Neuronal stem cell (in vitro differentiated cells): ENCODE results near the gene IL36RN.

ENCODE experiments used
- DNase-seq: peaks from one replicate; pipeline ENCODE4 v3.0.0-alpha.2; 2013; ENCODE audit warnings: low spot score
- H2AFZ ChIP-seq: one replicate; pipeline ENCODE4 v1.6.1; 2013; ENCODE audit warnings: mild to moderate bottlenecking, low read length, inconsistent platforms
- H2AK5ac ChIP-seq: 2 replicates; pipeline ENCODE4 v1.6.1; 2013; ENCODE audit warnings: low read depth, mild to moderate bottlenecking, inconsistent platforms, low read length, moderate library complexity, mixed read lengths
- H2BK120ac ChIP-seq: 2 replicates; pipeline ENCODE4 v1.6.1; 2013; ENCODE audit warnings: low read depth, mild to moderate bottlenecking, inconsistent platforms, low read length, moderate library complexity, mixed read lengths
- H2BK12ac ChIP-seq: one replicate; pipeline ENCODE4 v1.6.1; 2013; ENCODE audit warnings: low read length, inconsistent platforms
- H2BK15ac ChIP-seq: 2 replicates; pipeline ENCODE4 v1.6.1; 2013; ENCODE audit warnings: mild to moderate bottlenecking, low read length, inconsistent platforms, mixed read lengths
- H2BK5ac ChIP-seq: one replicate; pipeline ENCODE4 v1.6.1; 2013; ENCODE audit warnings: inconsistent platforms, mild to moderate bottlenecking, low read length, moderate library complexity
- H3K14ac ChIP-seq: one replicate; pipeline ENCODE4 v1.6.1; 2013; ENCODE audit warnings: low read length, inconsistent platforms
- H3K18ac ChIP-seq: 2 replicates; pipeline ENCODE4 v1.6.1; 2013; ENCODE audit warnings: low read length, inconsistent platforms
- H3K23ac ChIP-seq: 2 replicates; pipeline ENCODE4 v1.6.1; 2013; ENCODE audit warnings: low read depth, mild to moderate bottlenecking, mixed read lengths, low read length, inconsistent platforms; ENCODE audit not compliant: poor library complexity
- H3K27ac ChIP-seq: replicated peaks from 3 replicates; pipeline ENCODE4 v1.5.1; 2013; ENCODE audit warnings: low read length, inconsistent platforms
- H3K27me3 ChIP-seq, 3 experiments: 2 replicates each; pipeline ENCODE4 v1.6.1; 2013; ENCODE audit warnings: low read length in 3 of 3, mild to moderate bottlenecking in 2 of 3, inconsistent platforms in 1 of 3, low read depth in 1 of 3, mixed read lengths in 1 of 3, moderate library complexity in 1 of 3; ENCODE audit not compliant: control insufficient read depth in 3 of 3, insufficient read depth in 3 of 3
- H3K36me3 ChIP-seq, 2 donors: replicated peaks in 1 of 2; 2 replicates each; pipeline ENCODE4 v1.6.1; 2013; ENCODE audit warnings: low read length in 2 of 2; ENCODE audit not compliant: control insufficient read depth in 2 of 2, insufficient read depth in 2 of 2
- H3K4ac ChIP-seq: 2 replicates; pipeline ENCODE4 v1.6.1; 2013; ENCODE audit warnings: inconsistent platforms, mild to moderate bottlenecking, low read length, moderate library complexity
- H3K4me1 ChIP-seq, 2 donors: 1 replicate in 1 of 2; 2 replicates in 1 of 2; pipeline ENCODE4 v1.6.1; 2013; ENCODE audit warnings: low read length in 2 of 2, low read depth in 1 of 2; ENCODE audit not compliant: control insufficient read depth in 2 of 2, insufficient read depth in 1 of 2
- H3K4me2 ChIP-seq: one replicate; pipeline ENCODE4 v1.6.1; 2013; ENCODE audit warnings: mild to moderate bottlenecking, low read length, inconsistent platforms; ENCODE audit not compliant: insufficient read depth, poor library complexity, severe bottlenecking
- H3K4me3 ChIP-seq, 2 donors: 2 replicates each; pipeline ENCODE4 v1.5.1; 2013; ENCODE audit warnings: low read length in 2 of 2, mild to moderate bottlenecking in 2 of 2, inconsistent platforms in 1 of 2, moderate library complexity in 1 of 2
- H3K79me1 ChIP-seq: one replicate; pipeline ENCODE4 v1.6.1; 2013; ENCODE audit warnings: low read depth, mild to moderate bottlenecking, inconsistent platforms, low read length, moderate library complexity
- H3K9ac ChIP-seq: one replicate; pipeline ENCODE4 v1.6.1; 2013; ENCODE audit warnings: mild to moderate bottlenecking, low read depth, low read length, inconsistent platforms; ENCODE audit not compliant: poor library complexity
- H3K9me3 ChIP-seq, 2 donors: replicated peaks in 1 of 2; 2 replicates each; pipeline versions ENCODE3 to v1.6.1; 2013; ENCODE audit warnings: low read length in 2 of 2, mild to moderate bottlenecking in 2 of 2, inconsistent platforms in 1 of 2, low read depth in 1 of 2, mixed read lengths in 1 of 2, moderate library complexity in 1 of 2; ENCODE audit not compliant: control insufficient read depth in 2 of 2, insufficient read depth in 1 of 2
- H4K8ac ChIP-seq: one replicate; pipeline ENCODE4 v1.6.1; 2013; ENCODE audit warnings: low read depth, mild to moderate bottlenecking, inconsistent platforms, low read length, moderate library complexity
- H4K91ac ChIP-seq: one replicate; pipeline ENCODE4 v1.6.1; 2013; ENCODE audit warnings: low read length, low read depth, mild to moderate bottlenecking, inconsistent platforms; ENCODE audit not compliant: poor library complexity
- WGBS, 2 donors: extraction: QIAGEN DNeasy Blood & Tissue Kit; methylation state at CpG; one replicate each; pipeline ENCODE4 v1.1.7; 2013; ENCODE audit warnings: missing lambda C conversion rate in 2 of 2, mixed read lengths in 1 of 2; ENCODE audit not compliant: insufficient read length in 2 of 2, insufficient replicate concordance in 1 of 2; ENCODE audit errors: extremely low coverage in 2 of 2; 5-methylcytosine and 5-hydroxymethylcytosine counted together

Gene IL36RN

DNA sequence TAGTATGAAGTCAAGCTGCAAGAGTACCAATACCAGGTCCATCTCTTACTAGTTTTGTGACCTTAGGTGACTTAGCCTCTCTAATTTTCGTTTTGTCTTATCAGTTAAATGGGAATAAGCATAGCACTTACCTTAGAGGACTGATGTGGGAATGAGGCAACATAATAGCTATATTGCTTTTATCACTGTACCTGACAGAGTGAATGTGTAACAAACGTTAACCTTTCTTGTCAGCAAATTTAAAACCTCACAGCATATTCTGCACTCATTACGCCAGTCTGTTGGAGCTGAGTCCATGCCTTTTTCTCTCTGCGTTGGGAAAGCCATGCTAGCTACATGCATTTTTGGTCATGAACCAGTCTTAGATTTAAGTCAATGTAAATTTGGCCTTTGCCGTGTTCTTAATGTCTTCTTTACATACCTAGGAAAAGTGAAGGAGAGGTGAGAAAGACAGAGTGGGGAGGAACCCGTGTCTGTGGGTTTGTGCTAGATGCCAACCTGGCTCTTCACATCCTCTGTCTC, 6.5 kb upstream of the IL36RN start, which contains the start of gene IL36B:
TSS of gene IL36B (minus strand) at position 472 of the 522 bp plus-strand sequence.
- no peak within 1 kb of the TSS for H2AFZ ChIP-seq
- no CpG with 5 or more reads among the region's 6 CpGs for WGBS, 2 donors
- H3K27me3 ChIP-seq = no peaks in the 10 kb centered on the region
- H2AK5ac ChIP-seq = no peak within 1 kb of the TSS
- H2BK15ac ChIP-seq = no peak within 1 kb of the TSS
- no peak within 1 kb of the TSS for H3K23ac ChIP-seq
- no peak within 1 kb of the TSS for H4K8ac ChIP-seq
- peaks cover 0 to 4% of the 10 kb centered on the region in 2 donors for H3K9me3 ChIP-seq
- H4K91ac ChIP-seq = no peak within 1 kb of the TSS
- H3K79me1 ChIP-seq = no peaks in the 10 kb centered on the region
- H3K14ac ChIP-seq = no peak within 1 kb of the TSS
- H3K4ac ChIP-seq = no peak within 1 kb of the TSS
- DNase-seq = no peak
- H3K9ac ChIP-seq = no peak within 1 kb of the TSS
- H3K4me2 ChIP-seq = no peak within 1 kb of the TSS
- no peak within 1 kb of the TSS for H2BK5ac ChIP-seq
- no peak within 1 kb of the TSS for H3K18ac ChIP-seq
- H3K27ac ChIP-seq = no peak within 1 kb of the TSS
- H2BK12ac ChIP-seq = no peak within 1 kb of the TSS
- no peaks in the 10 kb centered on the region for H3K4me1 ChIP-seq
- H2BK120ac ChIP-seq = no peak within 1 kb of the TSS
- H3K36me3 ChIP-seq = no peaks in the 10 kb centered on the region
- H3K4me3 ChIP-seq = no peak within 1 kb of the TSS

- no peaks in the 10 kb centered on the region for H3K27me3 ChIP-seq
- peaks cover 0 to 4% of the 10 kb centered on the region in 2 donors for H3K9me3 ChIP-seq
- no peak overlapping the region for H3K4me2 ChIP-seq
- H3K4ac ChIP-seq = no peak overlapping the region
- H3K27ac ChIP-seq = no peak overlapping the region
- no peak overlapping the region for H2BK120ac ChIP-seq
- H3K23ac ChIP-seq = no peak overlapping the region
- no peak overlapping the region for H4K8ac ChIP-seq
- no peaks in the 10 kb centered on the region for H3K4me1 ChIP-seq
- no peaks in the 10 kb centered on the region for H3K36me3 ChIP-seq
- no peak overlapping the region for H3K14ac ChIP-seq
- no peaks in the 10 kb centered on the region for H3K79me1 ChIP-seq
- H2AFZ ChIP-seq = no peak overlapping the region
- no peak overlapping the region for H2AK5ac ChIP-seq
- H3K4me3 ChIP-seq = no peak overlapping the region
- WGBS, 2 donors = no CpG with 5 or more reads among the region's 3 CpGs
- no peak overlapping the region for H3K9ac ChIP-seq
- no peak overlapping the region for H2BK5ac ChIP-seq
- H4K91ac ChIP-seq = no peak overlapping the region
- no peak for DNase-seq
- no peak overlapping the region for H2BK12ac ChIP-seq
- H2BK15ac ChIP-seq = no peak overlapping the region
- no peak overlapping the region for H3K18ac ChIP-seq
Observed at GRCh38 chr2:113053666-113054065, 5.3 kb upstream of the IL36RN start.

- no peak overlapping the region for H2BK120ac ChIP-seq
- H3K4me1 ChIP-seq = no peaks in the 10 kb centered on the region
- no peak overlapping the region for H2BK5ac ChIP-seq
- no peak overlapping the region for H2BK12ac ChIP-seq
- no peak overlapping the region for H3K27ac ChIP-seq
- no peak overlapping the region for H2AFZ ChIP-seq
- H4K91ac ChIP-seq = no peak overlapping the region
- H3K27me3 ChIP-seq = no peaks in the 10 kb centered on the region
- H3K4ac ChIP-seq = no peak overlapping the region
- H3K4me3 ChIP-seq = no peak overlapping the region
- H3K9me3 ChIP-seq = peaks cover 0 to 4% of the 10 kb centered on the region in 2 donors
- no peak overlapping the region for H3K4me2 ChIP-seq
- H2AK5ac ChIP-seq = no peak overlapping the region
- H4K8ac ChIP-seq = no peak overlapping the region
- no peak overlapping the region for H3K18ac ChIP-seq
- H3K14ac ChIP-seq = no peak overlapping the region
- H3K9ac ChIP-seq = no peak overlapping the region
- H3K79me1 ChIP-seq = no peaks in the 10 kb centered on the region
- no peak overlapping the region for H3K23ac ChIP-seq
- no peaks in the 10 kb centered on the region for H3K36me3 ChIP-seq
- H2BK15ac ChIP-seq = no peak overlapping the region
- DNase-seq = no peak
Observed at GRCh38 chr2:113054066-113054465, 4.9 kb upstream of the IL36RN start.

DNA sequence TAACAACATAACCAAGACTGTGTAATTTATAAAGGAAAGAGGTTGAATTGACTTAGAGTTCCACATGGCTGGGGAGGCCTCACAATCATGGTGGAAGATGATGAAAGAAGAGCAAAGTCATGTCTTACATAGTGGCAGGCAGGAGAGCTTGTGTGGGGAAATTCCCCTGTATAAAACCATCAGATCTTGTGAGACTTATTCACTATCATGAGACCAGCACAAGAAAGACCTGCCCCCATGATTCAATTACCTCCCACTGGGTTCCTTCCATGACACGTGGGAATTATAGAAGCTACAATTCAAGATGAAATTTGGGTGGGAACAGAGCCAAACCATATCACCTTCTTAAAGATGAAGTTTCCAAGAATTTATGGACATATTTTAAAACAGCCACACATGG, 2.5 kb upstream of the IL36RN start:
- no peaks in the 10 kb centered on the region for H3K36me3 ChIP-seq
- no peak overlapping the region for H2AK5ac ChIP-seq
- H3K4me3 ChIP-seq = no peak overlapping the region
- no peak overlapping the region for H3K9ac ChIP-seq
- no peak overlapping the region for H4K8ac ChIP-seq
- no peak overlapping the region for H3K14ac ChIP-seq
- no peaks in the 10 kb centered on the region for H3K79me1 ChIP-seq
- H3K4me1 ChIP-seq = peaks cover 0 to 1% of the 10 kb centered on the region in 2 donors
- no peak overlapping the region for H2BK5ac ChIP-seq
- no peak overlapping the region for H3K4ac ChIP-seq
- H2BK120ac ChIP-seq = no peak overlapping the region
- H3K18ac ChIP-seq = no peak overlapping the region
- H4K91ac ChIP-seq = no peak overlapping the region
- H3K4me2 ChIP-seq = no peak overlapping the region
- H3K9me3 ChIP-seq = peaks cover 0 to 2% of the 10 kb centered on the region in 2 donors
- H3K27ac ChIP-seq = no peak overlapping the region
- no CpG with 5 or more reads among the region's 1 CpG for WGBS, 2 donors
- no peak overlapping the region for H2BK15ac ChIP-seq
- DNase-seq = no peak
- H2AFZ ChIP-seq = no peak overlapping the region
- peaks cover 0 to 3% (median 0%) of the 10 kb centered on the region in 3 experiments for H3K27me3 ChIP-seq
- no peak overlapping the region for H3K23ac ChIP-seq
- H2BK12ac ChIP-seq = no peak overlapping the region
